Colonic mucosa (tissue), 4 donors: ENCODE data around the gene EPB41L2. TPM values are rescaled to one million over a fixed set of nuclear protein-coding genes. Genes with fewer than 3 reads are reported as not detected.

Experiments
- DNase-seq: peaks from one replicate; pipeline ENCODE4 v3.0.0-alpha.2; 2020
- H3K27ac ChIP-seq: fragments of 200-600 bp; one replicate; pipeline ENCODE4 v1.8.0; 2021
- H3K27me3 ChIP-seq: fragments of 200-600 bp; one replicate; pipeline ENCODE4 v1.8.0; 2021
- H3K36me3 ChIP-seq: fragments of 200-600 bp; one replicate; pipeline ENCODE4 v1.8.0; 2021
- H3K4me1 ChIP-seq: fragments of 200-600 bp; one replicate; pipeline ENCODE4 v1.8.0; 2021; ENCODE audit warnings: mild to moderate bottlenecking
- H3K4me3 ChIP-seq: fragments of 200-600 bp; one replicate; pipeline ENCODE4 v1.8.0; 2021
- H3K9ac ChIP-seq, 2 donors: one replicate each; pipeline ENCODE4 v1.7.0; 2013; ENCODE audit warnings: control low read depth in 2 of 2, low read depth in 2 of 2, low read length in 2 of 2
- H3K9me3 ChIP-seq: fragments of 200-600 bp; one replicate; pipeline ENCODE4 v1.8.0; 2021
- CTCF ChIP-seq: fragments of 200-600 bp; IDR thresholded peaks from one replicate; pipeline ENCODE4 v1.8.0; 2022; ENCODE audit warnings: antibody characterized with exemption, mild to moderate bottlenecking
- intact Hi-C: fragments of 100-400 bp; cut with DNase I; formaldehyde crosslinking; loops from one replicate; pipeline ENCODE4 v1.14.1; 2022
- total RNA-seq, 2 donors: library from RNA; stranded (reverse); fragmentation: NEBNext Ultra II Directional in 1 of 2; extraction: Animal tissue kit (Norgen Biotek cat#: 25700) in 1 of 2; gene quantifications; one replicate each; pipeline ENCODE4 v1.2.1, GENCODE V29; 2021
- donor health status: healthy.
- donor health status: DM: no; HTN: no; CAD: no.
- donor health status: DM: no; HTN: no; CAD: no.

Gene EPB41L2
- total RNA-seq, 2 donors from 2014 or later, result 106 to 113 TPM

DNA sequence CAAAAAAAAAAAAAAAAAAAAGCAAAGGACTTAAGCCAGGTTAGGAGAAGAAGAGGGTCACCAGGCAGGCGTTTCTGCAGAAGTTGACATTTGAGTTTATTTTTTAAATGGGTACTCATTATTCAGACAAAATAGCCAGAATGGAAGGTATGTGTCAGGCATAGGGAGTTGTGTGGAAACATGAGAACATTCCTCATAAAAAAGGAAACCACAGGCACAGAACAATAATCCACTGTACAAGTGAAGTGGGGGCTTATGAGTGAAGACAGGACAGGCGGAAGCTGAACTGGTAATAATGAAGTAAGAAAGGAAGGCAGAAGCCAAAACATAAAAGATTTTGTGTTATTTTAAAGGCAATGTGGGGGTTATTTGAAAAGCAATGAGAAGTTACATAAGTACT, 104.6 kb downstream of the EPB41L2 start:
- no peak for TF ChIP-seq CTCF
- intact Hi-C loops, result no loop called here
- no peaks in the 10 kb centered on the region for H3K4me1 ChIP-seq
- H3K9ac ChIP-seq, result no peak overlapping the region
- no peaks in the 10 kb centered on the region for H3K27me3 ChIP-seq
- no peaks in the 10 kb centered on the region for H3K9me3 ChIP-seq
- H3K36me3 ChIP-seq, result peaks cover 3% of the 10 kb centered on the region
- no peak overlapping the region for H3K4me3 ChIP-seq
- no peak overlapping the region for H3K27ac ChIP-seq
- DNase-seq, result no peak

DNA sequence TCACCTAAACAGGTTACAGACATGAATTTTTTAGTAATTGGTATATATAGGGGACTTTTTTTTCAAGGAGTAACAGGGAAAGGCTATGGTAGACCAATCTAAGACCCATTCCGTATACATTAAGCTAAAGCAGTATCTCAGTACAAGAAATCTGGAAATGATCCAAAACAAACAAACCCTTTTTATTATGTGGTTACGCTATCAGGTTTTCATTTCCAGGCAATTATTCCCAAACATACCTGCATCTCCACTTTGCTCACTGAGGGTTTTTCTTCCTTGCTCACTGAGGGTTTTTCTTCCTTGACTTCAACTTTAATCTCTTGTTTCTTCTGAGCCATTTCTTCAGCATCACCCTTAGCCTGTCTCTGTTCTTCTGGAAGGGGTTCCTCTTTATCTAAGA, 107.3 kb downstream of the EPB41L2 start:
- no peak for DNase-seq
- Histone ChIP-seq H3K9ac (no peak overlapping the region), H3K27ac (no peak overlapping the region), H3K4me3 (no peak overlapping the region), H3K27me3 (no peaks in the 10 kb centered on the region), H3K9me3 (no peaks in the 10 kb centered on the region), H3K36me3 (peaks cover 3% of the 10 kb centered on the region), H3K4me1 (no peaks in the 10 kb centered on the region)
- intact Hi-C loops, result no loop called here
- no peak for TF ChIP-seq CTCF

- Histone ChIP-seq H3K9ac (no peak overlapping the region), H3K27me3 (no peaks in the 10 kb centered on the region), H3K4me3 (no peak overlapping the region), H3K9me3 (no peaks in the 10 kb centered on the region), H3K36me3 (peaks cover 2% of the 10 kb centered on the region), H3K27ac (no peak overlapping the region), H3K4me1 (no peaks in the 10 kb centered on the region)
- intact Hi-C loops, result no loop called here
- TF ChIP-seq CTCF, result no peak
- no peak for DNase-seq
Measured at GRCh38 chr6:130949553-130949952, 113.5 kb downstream of the EPB41L2 start.

- no peak overlapping the region for H3K27ac ChIP-seq
- no peak for DNase-seq
Measured at GRCh38 chr6:130947464-130947863, 115.6 kb downstream of the EPB41L2 start.

GRCh38 chr6:130946076-130946475, 117.0 kb downstream of the EPB41L2 start:
- Histone ChIP-seq H3K4me1 (no peaks in the 10 kb centered on the region), H3K27ac (no peak overlapping the region), H3K9me3 (no peaks in the 10 kb centered on the region), H3K9ac (no peak overlapping the region), H3K36me3 (no peaks in the 10 kb centered on the region), H3K4me3 (no peak overlapping the region), H3K27me3 (no peaks in the 10 kb centered on the region)
- DNase-seq, result no peak
- intact Hi-C loops, result no loop called here
- no peak for TF ChIP-seq CTCF

More at GRCh38 chr6:130947464-130947863, 115.6 kb downstream of the EPB41L2 start:
- no peaks in the 10 kb centered on the region for H3K36me3 ChIP-seq
- no peaks in the 10 kb centered on the region for H3K27me3 ChIP-seq
- H3K4me3 ChIP-seq, result no peak overlapping the region
- intact Hi-C loops, result no loop called here
- no peaks in the 10 kb centered on the region for H3K9me3 ChIP-seq
- no peak for TF ChIP-seq CTCF
- no peaks in the 10 kb centered on the region for H3K4me1 ChIP-seq
- H3K9ac ChIP-seq, result no peak overlapping the region
